Measurements from ENCODE around the gene RAD23B.

DNA sequence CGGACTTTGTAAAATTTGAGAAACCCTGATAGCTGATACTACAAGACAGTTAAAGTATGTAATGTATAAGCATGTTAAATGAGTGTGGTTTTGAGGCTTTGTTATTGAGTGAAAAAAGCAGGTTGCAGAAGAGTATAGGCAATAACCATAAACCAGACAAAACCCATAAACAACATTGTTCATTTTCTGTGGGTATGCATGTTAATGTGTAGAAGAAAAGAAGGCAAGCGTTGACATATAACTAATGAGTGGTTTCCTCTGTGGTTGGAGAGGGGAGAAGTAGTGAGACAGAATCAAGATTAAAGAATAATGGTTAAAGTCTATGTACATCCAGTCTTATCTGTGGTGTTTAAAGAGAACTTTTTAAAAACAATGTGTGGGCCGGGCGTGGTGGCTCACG is 26.2 kb downstream of the RAD23B start:
- no peak for TF ChIP-seq POLR2AphosphoS5 (IDR thresholded peaks at IDR 0.05)
- TF ChIP-seq, protein P1, sequence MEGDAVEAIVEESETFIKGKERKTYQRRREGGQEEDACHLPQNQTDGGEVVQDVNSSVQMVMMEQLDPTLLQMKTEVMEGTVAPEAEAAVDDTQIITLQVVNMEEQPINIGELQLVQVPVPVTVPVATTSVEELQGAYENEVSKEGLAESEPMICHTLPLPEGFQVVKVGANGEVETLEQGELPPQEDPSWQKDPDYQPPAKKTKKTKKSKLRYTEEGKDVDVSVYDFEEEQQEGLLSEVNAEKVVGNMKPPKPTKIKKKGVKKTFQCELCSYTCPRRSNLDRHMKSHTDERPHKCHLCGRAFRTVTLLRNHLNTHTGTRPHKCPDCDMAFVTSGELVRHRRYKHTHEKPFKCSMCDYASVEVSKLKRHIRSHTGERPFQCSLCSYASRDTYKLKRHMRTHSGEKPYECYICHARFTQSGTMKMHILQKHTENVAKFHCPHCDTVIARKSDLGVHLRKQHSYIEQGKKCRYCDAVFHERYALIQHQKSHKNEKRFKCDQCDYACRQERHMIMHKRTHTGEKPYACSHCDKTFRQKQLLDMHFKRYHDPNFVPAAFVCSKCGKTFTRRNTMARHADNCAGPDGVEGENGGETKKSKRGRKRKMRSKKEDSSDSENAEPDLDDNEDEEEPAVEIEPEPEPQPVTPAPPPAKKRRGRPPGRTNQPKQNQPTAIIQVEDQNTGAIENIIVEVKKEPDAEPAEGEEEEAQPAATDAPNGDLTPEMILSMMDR (IDR thresholded peaks at IDR 0.05), result no peak
